SU-DHL-6 (cell line): ENCODE measurements around the gene ZDHHC24.

Experiments
- H2AFZ ChIP-seq: fragments of 200-600 bp; sonication (generic); 2 replicates; pipeline ENCODE4 v1.6.1; 2014; ENCODE audit warnings: low read depth, mild to moderate bottlenecking, moderate library complexity, mixed read lengths, antibody characterized with exemption, low read length; ENCODE audit not compliant: severe bottlenecking
- H3F3A ChIP-seq: fragments of 200-600 bp; shearing (Covaris generic); 2 replicates; pipeline ENCODE4 v1.6.0; 2016; ENCODE audit warnings: antibody characterized with exemption, mild to moderate bottlenecking; ENCODE audit not compliant: insufficient read depth
- H3K27ac ChIP-seq: fragments of 200-600 bp; sonication (generic); 2 replicates; pipeline ENCODE4 v1.5.1; 2016; ENCODE audit warnings: low read depth, mild to moderate bottlenecking, low read length, moderate library complexity, mixed read lengths
- H3K27me3 ChIP-seq: fragments of 200-600 bp; sonication (generic), shearing (Covaris generic); 2 replicates; pipeline ENCODE4 v1.6.0; 2014; ENCODE audit warnings: mild to moderate bottlenecking, low read length
- H3K36me3 ChIP-seq: fragments of 200-600 bp; sonication (generic); 2 replicates; pipeline ENCODE4 v1.6.1; 2014; ENCODE audit warnings: mild to moderate bottlenecking, low read length, mixed read lengths
- H3K4me2 ChIP-seq: fragments of 300-600, 200-600 bp; shearing (Covaris generic), sonication (generic); 2 replicates; pipeline ENCODE4 v1.6.0; 2014; ENCODE audit warnings: low read length, low read depth, mild to moderate bottlenecking; ENCODE audit not compliant: poor library complexity, severe bottlenecking
- H3K4me3 ChIP-seq: fragments of 200-600 bp; sonication (generic); 2 replicates; pipeline ENCODE4 v1.5.1; 2014; ENCODE audit warnings: antibody characterized with exemption, low read length, mild to moderate bottlenecking, mixed read lengths; ENCODE audit not compliant: insufficient read depth, poor library complexity, severe bottlenecking
- H3K79me2 ChIP-seq: fragments of 200-600 bp; sonication (generic); 2 replicates; pipeline ENCODE4 v1.6.1; 2014; ENCODE audit warnings: mild to moderate bottlenecking, low read length, moderate library complexity; ENCODE audit not compliant: insufficient read depth
- H3K9ac ChIP-seq: fragments of 200-600 bp; sonication (generic); 2 replicates; pipeline ENCODE4 v1.7.0; 2014; ENCODE audit warnings: mild to moderate bottlenecking, low read length
- H3K9me2 ChIP-seq: fragments of 200-600 bp; sonication (generic); replicated peaks from 2 replicates; pipeline ENCODE4 v1.6.1; 2014; ENCODE audit warnings: low read length; ENCODE audit not compliant: insufficient read depth
- H3K9me3 ChIP-seq: fragments of 200-600 bp; sonication (generic); 2 replicates; pipeline ENCODE4 v1.6.1; 2014; ENCODE audit warnings: low read length, mixed read lengths; ENCODE audit not compliant: insufficient read depth
- H4K20me1 ChIP-seq: fragments of 200-600 bp; sonication (generic); 2 replicates; pipeline ENCODE4 v1.6.1; 2014; ENCODE audit warnings: low read depth, mild to moderate bottlenecking, antibody characterized with exemption, low read length, moderate library complexity, mixed read lengths
- EZH2phosphoT487 ChIP-seq: fragments of 200-600 bp; sonication (generic), shearing (Covaris generic); conservative IDR thresholded peaks from 2 replicates; pipeline ENCODE4 v1.6.1; 2018; ENCODE audit warnings: mild to moderate bottlenecking, antibody characterized with exemption, low read length, moderate library complexity, mixed read lengths
- TF ChIP-seq, protein P1 (sequence below): fragments of 200-600 bp; sonication (generic); IDR thresholded peaks from one replicate; pipeline ENCODE4 v1.5.1; 2017; ENCODE audit warnings: antibody characterized with exemption, mild to moderate bottlenecking, low read length, moderate library complexity; ENCODE audit not compliant: insufficient read depth, poor library complexity, severe bottlenecking

The ZDHHC24 gene

DNA sequence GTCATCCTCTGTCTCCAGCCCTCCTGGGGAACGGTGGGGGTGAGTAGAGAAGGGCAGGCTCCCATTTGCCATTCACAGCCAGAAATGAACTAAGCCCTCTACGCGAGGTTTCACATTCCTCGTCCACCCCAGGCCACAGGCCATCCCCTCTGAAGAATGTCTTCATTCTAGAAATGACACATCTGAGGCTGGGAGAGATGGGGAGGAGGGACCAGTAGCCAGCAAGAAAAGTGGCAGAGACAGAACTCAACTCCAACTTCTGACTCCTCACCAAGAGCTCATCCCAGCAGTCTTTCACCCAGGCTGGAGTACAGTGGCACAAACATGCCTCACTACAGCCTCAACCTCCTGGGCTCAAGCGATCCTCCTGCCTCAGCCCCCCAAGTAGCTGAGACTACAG is 19.1 kb upstream of the ZDHHC24 start:
- Histone ChIP-seq H3K79me2 (no peaks in the 10 kb centered on the region), H2AFZ (no peak overlapping the region), H3K9me2 (no peaks in the 10 kb centered on the region), H3K27me3 (no peaks in the 10 kb centered on the region), H3K9me3 (no peaks in the 10 kb centered on the region), H3K9ac (no peak overlapping the region), H3F3A (no peaks in the 10 kb centered on the region), H3K36me3 (no peaks in the 10 kb centered on the region), H3K4me2 (no peak overlapping the region), H3K4me3 (no peak overlapping the region), H4K20me1 (no peaks in the 10 kb centered on the region), H3K27ac (no peak overlapping the region)
- TF ChIP-seq, protein P1, sequence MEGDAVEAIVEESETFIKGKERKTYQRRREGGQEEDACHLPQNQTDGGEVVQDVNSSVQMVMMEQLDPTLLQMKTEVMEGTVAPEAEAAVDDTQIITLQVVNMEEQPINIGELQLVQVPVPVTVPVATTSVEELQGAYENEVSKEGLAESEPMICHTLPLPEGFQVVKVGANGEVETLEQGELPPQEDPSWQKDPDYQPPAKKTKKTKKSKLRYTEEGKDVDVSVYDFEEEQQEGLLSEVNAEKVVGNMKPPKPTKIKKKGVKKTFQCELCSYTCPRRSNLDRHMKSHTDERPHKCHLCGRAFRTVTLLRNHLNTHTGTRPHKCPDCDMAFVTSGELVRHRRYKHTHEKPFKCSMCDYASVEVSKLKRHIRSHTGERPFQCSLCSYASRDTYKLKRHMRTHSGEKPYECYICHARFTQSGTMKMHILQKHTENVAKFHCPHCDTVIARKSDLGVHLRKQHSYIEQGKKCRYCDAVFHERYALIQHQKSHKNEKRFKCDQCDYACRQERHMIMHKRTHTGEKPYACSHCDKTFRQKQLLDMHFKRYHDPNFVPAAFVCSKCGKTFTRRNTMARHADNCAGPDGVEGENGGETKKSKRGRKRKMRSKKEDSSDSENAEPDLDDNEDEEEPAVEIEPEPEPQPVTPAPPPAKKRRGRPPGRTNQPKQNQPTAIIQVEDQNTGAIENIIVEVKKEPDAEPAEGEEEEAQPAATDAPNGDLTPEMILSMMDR, result no peak
- TF ChIP-seq EZH2phosphoT487, result no peak

DNA sequence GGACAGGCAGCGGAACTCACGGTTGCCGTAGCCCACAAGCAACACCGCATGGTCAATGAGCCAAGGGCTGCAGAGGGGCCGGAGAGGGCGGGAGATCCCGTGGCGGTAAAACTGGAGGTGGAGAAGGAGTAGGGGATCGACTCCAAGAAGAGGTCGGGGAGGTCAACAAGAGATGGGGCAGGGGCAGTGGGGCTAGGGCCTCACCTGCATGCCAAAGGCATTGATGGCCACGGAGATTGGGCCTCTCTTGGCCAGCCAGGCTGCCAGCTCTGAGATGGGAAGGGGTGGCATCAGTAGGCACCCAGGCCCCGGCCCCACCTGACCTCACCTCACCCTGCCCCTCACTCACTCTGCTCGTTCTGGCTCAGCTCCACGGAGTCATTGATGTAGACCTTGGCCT is 18.7 kb upstream of the ZDHHC24 start:
- H3K27ac ChIP-seq, result no peak overlapping the region
- H3K9me3 ChIP-seq, result no peaks in the 10 kb centered on the region
- H3F3A ChIP-seq, result no peaks in the 10 kb centered on the region
- H3K9me2 ChIP-seq, result no peaks in the 10 kb centered on the region
- no peak for TF ChIP-seq EZH2phosphoT487
- TF ChIP-seq, protein P1, result no peak
- H3K36me3 ChIP-seq, result no peaks in the 10 kb centered on the region
- H3K79me2 ChIP-seq, result no peaks in the 10 kb centered on the region
- H3K9ac ChIP-seq, result no peak overlapping the region
- no peak overlapping the region for H3K4me2 ChIP-seq
- no peak overlapping the region for H2AFZ ChIP-seq
- no peaks in the 10 kb centered on the region for H4K20me1 ChIP-seq
- no peak overlapping the region for H3K4me3 ChIP-seq
- no peaks in the 10 kb centered on the region for H3K27me3 ChIP-seq

DNA sequence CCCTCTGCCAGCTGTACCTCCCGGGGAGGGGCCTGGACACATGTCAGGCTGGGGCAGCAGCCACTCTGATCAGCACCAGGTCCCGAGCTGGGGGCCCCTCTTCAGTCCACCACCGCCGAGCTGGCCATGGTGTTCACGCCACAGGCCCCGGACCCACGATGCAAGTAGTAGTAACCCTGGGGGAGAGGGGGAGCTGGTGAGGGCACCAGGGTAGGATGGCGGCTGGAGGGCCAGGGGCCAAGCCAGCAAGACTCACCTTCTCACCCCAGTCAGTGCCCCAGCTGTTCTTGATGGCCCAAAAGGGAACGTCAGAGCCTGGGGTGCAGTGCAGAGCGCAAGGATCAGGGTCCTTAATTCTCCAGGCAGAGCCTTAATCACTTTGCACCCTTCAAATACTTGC is 18.0 kb upstream of the ZDHHC24 start:
- no peaks in the 10 kb centered on the region for H3K9me2 ChIP-seq
- no peak overlapping the region for H2AFZ ChIP-seq
- TF ChIP-seq, protein P1, result no peak
- no peak for TF ChIP-seq EZH2phosphoT487
- H3K27me3 ChIP-seq, result no peaks in the 10 kb centered on the region
- H3K9ac ChIP-seq, result no peak overlapping the region
- no peaks in the 10 kb centered on the region for H3K9me3 ChIP-seq
- no peaks in the 10 kb centered on the region for H3F3A ChIP-seq
- no peaks in the 10 kb centered on the region for H3K79me2 ChIP-seq
- no peaks in the 10 kb centered on the region for H3K36me3 ChIP-seq
- H3K27ac ChIP-seq, result no peak overlapping the region
- H4K20me1 ChIP-seq, result no peaks in the 10 kb centered on the region
- no peak overlapping the region for H3K4me3 ChIP-seq
- no peak overlapping the region for H3K4me2 ChIP-seq
